ENCODE data around the gene TMEM74B.

TMEM74B gene

GRCh38 chr20:1131354-1131753, 53.4 kb downstream of the TMEM74B start:
- no peak for DNase-seq

- DNase-seq = no peak
Observed at GRCh38 chr20:1130847-1131246, 53.9 kb downstream of the TMEM74B start.
